A172 (cell line): ENCODE data around the gene RAP1A. TPM values are rescaled to one million over a fixed set of nuclear protein-coding genes. Genes with fewer than 3 reads are reported as not detected.

ENCODE experiments used
- DNase-seq: peaks from one replicate; pipeline ENCODE4 v3.0.0-alpha.2; 2015; ENCODE audit warnings: low spot score
- total RNA-seq: library from RNA; depleted of rRNA; stranded (reverse); fragments of >200 nt; shearing (Covaris generic); gene quantifications from 2 replicates; pipeline ENCODE4 v1.2.3, GENCODE V29; 2014

RAP1A gene
- total RNA-seq, 1 experiment from 2014 or later: 27.9 TPM

GRCh38 chr1:111719674-111720132 is 100.1 kb downstream of the RAP1A start:
- no peak for DNase-seq

GRCh38 chr1:111720274-111720976 is 100.8 kb downstream of the RAP1A start:
- DNase-seq: no peak

GRCh38 chr1:111720977-111721786 is 101.6 kb downstream of the RAP1A start:
- no peak for DNase-seq

- DNase-seq: no peak
Observed at GRCh38 chr1:111723091-111723806, 103.7 kb downstream of the RAP1A start.

- DNase-seq: no peak
Observed at GRCh38 chr1:111723871-111724270, 104.3 kb downstream of the RAP1A start.

- no peak for DNase-seq
Observed at GRCh38 chr1:111725192-111725591, 105.6 kb downstream of the RAP1A start.

GRCh38 chr1:111727056-111727455 is 107.5 kb downstream of the RAP1A start:
- DNase-seq: no peak

- DNase-seq: no peak
Observed at GRCh38 chr1:111729271-111729921, 109.8 kb downstream of the RAP1A start.

GRCh38 chr1:111729946-111730681 is 110.5 kb downstream of the RAP1A start:
- no peak for DNase-seq

GRCh38 chr1:111730706-111731105 is 111.1 kb downstream of the RAP1A start:
- DNase-seq: no peak

GRCh38 chr1:111731956-111732355 is 112.4 kb downstream of the RAP1A start:
- DNase-seq: no peak

GRCh38 chr1:111732718-111733117 is 113.1 kb downstream of the RAP1A start:
- no peak for DNase-seq

- peak; percentile 31 for DNase-seq
Observed at GRCh38 chr1:111733183-111733991, 113.8 kb downstream of the RAP1A start.

GRCh38 chr1:111733992-111734341 is 114.4 kb downstream of the RAP1A start:
- no peak for DNase-seq

GRCh38 chr1:111734426-111734825 is 114.8 kb downstream of the RAP1A start:
- no peak for DNase-seq

- no peak for DNase-seq
Observed at GRCh38 chr1:111734856-111735255, 115.3 kb downstream of the RAP1A start.

GRCh38 chr1:111735321-111735720 is 115.7 kb downstream of the RAP1A start:
- no peak for DNase-seq

- DNase-seq: no peak
Observed at GRCh38 chr1:111735858-111736544, 116.4 kb downstream of the RAP1A start.

- DNase-seq: no peak
Observed at GRCh38 chr1:111736548-111737215, 117.1 kb downstream of the RAP1A start.
